DOHH2 (cell line): ENCODE data around the gene DLGAP1.

Experiments used
- EZH2phosphoT487 ChIP-seq: fragments of 200-600 bp; sonication (generic); IDR thresholded peaks from 2 replicates; pipeline ENCODE4 v1.6.1; 2017; ENCODE audit warnings: borderline replicate concordance, mild to moderate bottlenecking, antibody characterized with exemption, low read length, moderate library complexity, mixed read lengths
- TF ChIP-seq, protein P1 (sequence below): fragments of 200-600 bp; sonication (generic); IDR thresholded peaks from one replicate; pipeline ENCODE4 v1.5.1; 2014; ENCODE audit warnings: antibody characterized with exemption, mild to moderate bottlenecking, low read depth, low read length; ENCODE audit not compliant: poor library complexity, severe bottlenecking

DNA sequence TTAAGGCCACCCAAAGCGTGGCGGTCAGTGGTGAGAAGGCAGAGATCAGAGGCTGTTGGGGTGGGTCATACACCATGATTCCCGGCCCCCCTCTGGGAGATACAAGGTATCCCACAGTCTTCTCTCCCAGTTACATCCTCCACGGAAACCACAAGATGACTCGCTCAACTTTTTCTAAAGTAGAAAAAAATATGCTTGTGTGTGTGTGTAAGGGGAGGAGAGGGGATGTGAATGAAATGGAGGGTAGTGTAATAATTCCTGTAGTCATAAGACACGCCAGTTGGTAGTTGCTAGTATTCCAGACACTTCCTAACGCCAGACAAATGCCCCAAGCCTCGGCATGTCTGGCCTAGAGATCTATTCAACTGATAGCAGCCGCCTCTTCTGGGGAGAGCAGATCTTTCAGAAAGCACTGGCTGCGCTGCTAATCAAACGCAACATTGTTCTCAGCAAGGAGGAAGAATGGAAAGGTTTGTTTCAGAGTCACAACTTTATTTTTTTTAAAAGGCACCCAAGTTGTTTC is 861.7 kb downstream of the DLGAP1 start:
- TF ChIP-seq, protein P1, sequence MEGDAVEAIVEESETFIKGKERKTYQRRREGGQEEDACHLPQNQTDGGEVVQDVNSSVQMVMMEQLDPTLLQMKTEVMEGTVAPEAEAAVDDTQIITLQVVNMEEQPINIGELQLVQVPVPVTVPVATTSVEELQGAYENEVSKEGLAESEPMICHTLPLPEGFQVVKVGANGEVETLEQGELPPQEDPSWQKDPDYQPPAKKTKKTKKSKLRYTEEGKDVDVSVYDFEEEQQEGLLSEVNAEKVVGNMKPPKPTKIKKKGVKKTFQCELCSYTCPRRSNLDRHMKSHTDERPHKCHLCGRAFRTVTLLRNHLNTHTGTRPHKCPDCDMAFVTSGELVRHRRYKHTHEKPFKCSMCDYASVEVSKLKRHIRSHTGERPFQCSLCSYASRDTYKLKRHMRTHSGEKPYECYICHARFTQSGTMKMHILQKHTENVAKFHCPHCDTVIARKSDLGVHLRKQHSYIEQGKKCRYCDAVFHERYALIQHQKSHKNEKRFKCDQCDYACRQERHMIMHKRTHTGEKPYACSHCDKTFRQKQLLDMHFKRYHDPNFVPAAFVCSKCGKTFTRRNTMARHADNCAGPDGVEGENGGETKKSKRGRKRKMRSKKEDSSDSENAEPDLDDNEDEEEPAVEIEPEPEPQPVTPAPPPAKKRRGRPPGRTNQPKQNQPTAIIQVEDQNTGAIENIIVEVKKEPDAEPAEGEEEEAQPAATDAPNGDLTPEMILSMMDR = no peak
- no peak for TF ChIP-seq EZH2phosphoT487
